Spleen (tissue), 11 donors: ENCODE data around the gene FDXACB1. TPM values are rescaled to one million over a fixed set of nuclear protein-coding genes. Genes with fewer than 3 reads are reported as not detected.

Experiments used
- DNase-seq: peaks from one replicate; pipeline ENCODE4 v3.0.0-alpha.2; 2020
- H3K27ac ChIP-seq, 8 donors: fragments of 200-600 bp; sonication (generic) in 7 of 8; 1 replicate in 4 of 8; 2 replicates in 4 of 8; pipeline versions ENCODE4 v1.5.0 to v1.8.0; 2016 to 2021; ENCODE audit warnings: inconsistent platforms in 4 of 8, mild to moderate bottlenecking in 4 of 8, moderate library complexity in 1 of 8
- H3K27me3 ChIP-seq, 7 donors: fragments of 200-600 bp; sonication (generic) in 6 of 7; replicated peaks in 1 of 7; 1 replicate in 4 of 7; 2 replicates in 3 of 7; pipeline versions ENCODE4 v1.5.0 to v1.8.0; 2016 to 2021; ENCODE audit warnings: inconsistent platforms in 3 of 7, mild to moderate bottlenecking in 1 of 7
- H3K36me3 ChIP-seq, 6 donors: fragments of 200-600 bp; sonication (generic) in 5 of 6; 1 replicate in 4 of 6; 2 replicates in 2 of 6; pipeline versions ENCODE4 v1.5.0 to v1.8.0; 2016 to 2021; ENCODE audit warnings: inconsistent platforms in 2 of 6
- H3K4me1 ChIP-seq, 6 donors: fragments of 200-600 bp; sonication (generic) in 5 of 6; 1 replicate in 3 of 6; 2 replicates in 3 of 6; pipeline versions ENCODE4 v1.5.0 to v1.8.0; 2016 to 2021; ENCODE audit warnings: inconsistent platforms in 3 of 6
- H3K4me3 ChIP-seq, 8 donors: fragments of 200-600 bp; sonication (generic) in 7 of 8; 1 replicate in 4 of 8; 2 replicates in 4 of 8; pipeline versions ENCODE4 v1.5.0 to v1.8.0; 2016 to 2021; ENCODE audit warnings: inconsistent platforms in 4 of 8, mild to moderate bottlenecking in 4 of 8, moderate library complexity in 2 of 8
- H3K9me3 ChIP-seq, 8 donors: fragments of 200-600 bp; sonication (generic) in 7 of 8; 1 replicate in 4 of 8; 2 replicates in 4 of 8; pipeline versions ENCODE4 v1.5.0 to v1.8.0; 2016 to 2021; ENCODE audit warnings: inconsistent platforms in 4 of 8
- CTCF ChIP-seq, 11 experiments: fragments of 200-600 bp in 7 of 11; fragments of 450-650 bp in 4 of 11; sonication (generic) in 4 of 11; IDR thresholded peaks in 8 of 11; conservative IDR thresholded peaks in 3 of 11; 1 replicate in 7 of 11; 2 replicates in 4 of 11; pipeline versions ENCODE4 v1.4.0 to v1.8.0; 2016 to 2021; ENCODE audit warnings: antibody characterized with exemption in 11 of 11, inconsistent platforms in 4 of 11, mild to moderate bottlenecking in 1 of 11
- POLR2A ChIP-seq, 3 donors: fragments of 450-650 bp; IDR thresholded peaks; one replicate each; pipeline ENCODE4 v1.5.1; 2017; ENCODE audit warnings: antibody characterized with exemption in 3 of 3, mild to moderate bottlenecking in 1 of 3
- POLR2AphosphoS5 ChIP-seq, 3 donors: sonication (generic); formaldehyde crosslinking; IDR thresholded peaks; one replicate each; pipeline ENCODE4 v1.5.1; 2017; ENCODE audit warnings: antibody characterized with exemption in 3 of 3
- WGBS, 5 donors: extraction: QIAGEN DNeasy Blood & Tissue Kit in 3 of 5; methylation state at CpG; one replicate each; pipeline versions ENCODE4 v1.1.5 to v1.1.7; 2013 to 2018; 5-methylcytosine and 5-hydroxymethylcytosine counted together
- intact Hi-C: fragments of 100-400 bp; cut with DNase I; formaldehyde crosslinking; loops from one replicate; pipeline ENCODE4 v1.15.0; 2023; ENCODE audit warnings: low total_unique reads
- polyA plus RNA-seq, 3 donors: library from polyadenylated mRNA; stranded (reverse); fragments of 200-250 nt; gene quantifications; one replicate each; pipeline ENCODE4 v1.2.1, GENCODE V29; 2013
- total RNA-seq, 7 donors: library from RNA; depleted of rRNA in 3 of 7; stranded (reverse); fragments of >200 nt in 3 of 7; fragmentation: NEBNext Ultra II Directional in 4 of 7; extraction: Animal tissue kit (Norgen Biotek cat#: 25700) in 4 of 7; gene quantifications; one replicate each; pipeline versions ENCODE4 v1.1.0 to v1.2.1, GENCODE V29; 2016 to 2021
- donor health status: healthy with polysubstance abuse.
- donor health status: DM: no; HTN: no; CAD: no; lungs with moderate emphysema.
- donor health status: DM: no; HTN: no; CAD: no.
- donor health status: Bipolar disorder and iron deficiency.
- donor health status: healthy.
- donor health status: DM: no; HTN: no; CAD: no.
- donor health status: DM: yes; HTN: yes; CAD: no.

The FDXACB1 gene
- total and polyA plus RNA-seq, 10 donors = 1.9 to 4.1 (median 3.6) TPM

- Histone ChIP-seq H3K4me3 (no peak overlapping the region), H3K27ac (no peak overlapping the region), H3K9me3 (no peaks in the 10 kb centered on the region), H3K27me3 (no peaks in the 10 kb centered on the region), H3K36me3 (peaks cover 0 to 100% (median 41%) of the 10 kb centered on the region in 6 donors), H3K4me1 (peaks cover 0 to 31% (median 18%) of the 10 kb centered on the region in 6 donors)
- intact Hi-C loops = loop anchor here (10.0 kb wide), 1 partner anchor 75 kb away; no protein-coding TSS in a partner anchor
- DNase-seq = no peak
- no peak for TF ChIP-seq POLR2AphosphoS5 (IDR thresholded peaks at IDR 0.05)
- 95 to 99% (median 96%) methylated on average over 3 of the region's 3 CpGs for WGBS, 5 donors
Measured at GRCh38 chr11:111849631-111850030, 29.3 kb downstream of the FDXACB1 start.

GRCh38 chr11:111846636-111847035 lies 32.3 kb downstream of the FDXACB1 start:
- peak overlapping the region in 5 of 8 donors; percentile 26 to 63 (median 50) for H3K27ac ChIP-seq
- intact Hi-C loops = loop anchor here (10.0 kb wide), 1 partner anchor 72 kb away; no protein-coding TSS in a partner anchor
- TF ChIP-seq POLR2AphosphoS5 (IDR thresholded peaks at IDR 0.05) = no peak
- no peaks in the 10 kb centered on the region for H3K9me3 ChIP-seq
- peaks cover 0 to 99% (median 35%) of the 10 kb centered on the region in 6 donors for H3K36me3 ChIP-seq
- H3K27me3 ChIP-seq = no peaks in the 10 kb centered on the region
- no peak for DNase-seq
- peaks cover 0 to 49% (median 18%) of the 10 kb centered on the region in 6 donors for H3K4me1 ChIP-seq
- no peak overlapping the region for H3K4me3 ChIP-seq
- 45 to 75% (median 69%) methylated on average over 1 of the region's 1 CpG for WGBS, 5 donors

- TF ChIP-seq POLR2AphosphoS5 (IDR thresholded peaks at IDR 0.05) (no peak), CTCF (IDR thresholded peaks at IDR 0.05 in 8 of 11, conservative IDR thresholded peaks at IDR 0.05 in 3 of 11) (no peak), POLR2A (IDR thresholded peaks at IDR 0.05) (no peak)
- H3K27ac ChIP-seq = peak overlapping the region in 4 of 8 donors; percentile 50 to 63 (median 56)
- H3K9me3 ChIP-seq = no peaks in the 10 kb centered on the region
- WGBS, 5 donors = 61 to 88% (median 79%) methylated on average over 2 of the region's 2 CpGs
- no peaks in the 10 kb centered on the region for H3K27me3 ChIP-seq
- no peak overlapping the region for H3K4me3 ChIP-seq
- H3K4me1 ChIP-seq = peaks cover 0 to 54% (median 21%) of the 10 kb centered on the region in 6 donors
- DNase-seq = no peak
- peaks cover 0 to 94% (median 33%) of the 10 kb centered on the region in 6 donors for H3K36me3 ChIP-seq
- intact Hi-C loops = loop anchor here (10.0 kb wide), 1 partner anchor 71 kb away; no protein-coding TSS in a partner anchor
Measured at GRCh38 chr11:111846063-111846462, 32.9 kb downstream of the FDXACB1 start.

- intact Hi-C loops = loop anchor here (10.0 kb wide), 1 partner anchor 71 kb away; no protein-coding TSS in a partner anchor
- Histone ChIP-seq H3K27me3 (no peaks in the 10 kb centered on the region), H3K36me3 (peaks cover 0 to 92% (median 29%) of the 10 kb centered on the region in 6 donors), H3K4me1 (peaks cover 0 to 55% (median 22%) of the 10 kb centered on the region in 6 donors), H3K27ac (peak overlapping the region in 4 of 8 donors; percentile 50 to 63 (median 56)), H3K9me3 (no peaks in the 10 kb centered on the region), H3K4me3 (no peak overlapping the region)
- TF ChIP-seq CTCF (IDR thresholded peaks at IDR 0.05 in 8 of 11, conservative IDR thresholded peaks at IDR 0.05 in 3 of 11) (no peak), POLR2AphosphoS5 (IDR thresholded peaks at IDR 0.05) (peak in 1 of 3 donors; percentile 18)
- DNase-seq = no peak
- WGBS, 5 donors = 52 to 87% (median 73%) methylated on average over 7 of the region's 7 CpGs
Measured at GRCh38 chr11:111845276-111846028, 33.5 kb downstream of the FDXACB1 start.

GRCh38 chr11:111843661-111844060 lies 35.3 kb downstream of the FDXACB1 start:
- no peak for DNase-seq
- H3K36me3 ChIP-seq = peaks cover 0 to 92% (median 22%) of the 10 kb centered on the region in 6 donors
- H3K4me3 ChIP-seq = no peak overlapping the region
- 75 to 79% (median 76%) methylated on average over 5 of the region's 5 CpGs for WGBS, 5 donors
- no peaks in the 10 kb centered on the region for H3K27me3 ChIP-seq
- peaks cover 0 to 55% (median 22%) of the 10 kb centered on the region in 6 donors for H3K4me1 ChIP-seq
- TF ChIP-seq POLR2A (IDR thresholded peaks at IDR 0.05) (no peak), POLR2AphosphoS5 (IDR thresholded peaks at IDR 0.05) (no peak), CTCF (IDR thresholded peaks at IDR 0.05 in 8 of 11, conservative IDR thresholded peaks at IDR 0.05 in 3 of 11) (no peak)
- peak overlapping the region in 1 of 8 donors; percentile 10 for H3K27ac ChIP-seq
- H3K9me3 ChIP-seq = no peaks in the 10 kb centered on the region
- intact Hi-C loops = loop anchor here (5.0 to 10.0 kb wide), 3 partner anchors 69 to 276 kb away; no protein-coding TSS in a partner anchor
